IMR-90 (cell line): Measurements from ENCODE around the gene TEF. TPM values are rescaled to one million over a fixed set of nuclear protein-coding genes. Genes with fewer than 3 reads are reported as not detected.

Experiments used
- CEBPB ChIP-seq: IDR thresholded peaks from 2 replicates; pipeline ENCODE4 v1.6.1; 2012; ENCODE audit warnings: low read depth, low read length, improper control_type of control experiment
- MAFK ChIP-seq: IDR thresholded peaks from 2 replicates; pipeline ENCODE4 v1.6.1; 2012; ENCODE audit warnings: low read depth, low read length, improper control_type of control experiment
- RAD21 ChIP-seq: IDR thresholded peaks from 2 replicates; pipeline ENCODE4 v1.6.1; 2012; ENCODE audit warnings: low read length, improper control_type of control experiment
- polyA plus RNA-seq, 3 experiments: library from polyadenylated mRNA; depleted of rRNA; stranded (reverse); fragments of >200 nt; gene quantifications; 2 replicates each; pipeline ENCODE4 v1.2.3, GENCODE V29; 2012; ENCODE audit warnings: low replicate concordance in 1 of 3
- total RNA-seq: library from RNA; depleted of rRNA; stranded (reverse); fragments of >200 nt; gene quantifications from 2 replicates; pipeline ENCODE4 v1.2.3, GENCODE V29; 2012
- TF ChIP-seq, protein P1 (sequence below): fragments of 150-350 bp; IDR thresholded peaks from 2 replicates; pipeline ENCODE4 v1.6.1; 2017; ENCODE audit warnings: mild to moderate bottlenecking, antibody characterized with exemption, low read length, low read depth

The TEF gene
- total and polyA plus RNA-seq, 2 of the 4 experiments (the other 2 are of a cell fraction) = 5.6 to 11.6 TPM

DNA sequence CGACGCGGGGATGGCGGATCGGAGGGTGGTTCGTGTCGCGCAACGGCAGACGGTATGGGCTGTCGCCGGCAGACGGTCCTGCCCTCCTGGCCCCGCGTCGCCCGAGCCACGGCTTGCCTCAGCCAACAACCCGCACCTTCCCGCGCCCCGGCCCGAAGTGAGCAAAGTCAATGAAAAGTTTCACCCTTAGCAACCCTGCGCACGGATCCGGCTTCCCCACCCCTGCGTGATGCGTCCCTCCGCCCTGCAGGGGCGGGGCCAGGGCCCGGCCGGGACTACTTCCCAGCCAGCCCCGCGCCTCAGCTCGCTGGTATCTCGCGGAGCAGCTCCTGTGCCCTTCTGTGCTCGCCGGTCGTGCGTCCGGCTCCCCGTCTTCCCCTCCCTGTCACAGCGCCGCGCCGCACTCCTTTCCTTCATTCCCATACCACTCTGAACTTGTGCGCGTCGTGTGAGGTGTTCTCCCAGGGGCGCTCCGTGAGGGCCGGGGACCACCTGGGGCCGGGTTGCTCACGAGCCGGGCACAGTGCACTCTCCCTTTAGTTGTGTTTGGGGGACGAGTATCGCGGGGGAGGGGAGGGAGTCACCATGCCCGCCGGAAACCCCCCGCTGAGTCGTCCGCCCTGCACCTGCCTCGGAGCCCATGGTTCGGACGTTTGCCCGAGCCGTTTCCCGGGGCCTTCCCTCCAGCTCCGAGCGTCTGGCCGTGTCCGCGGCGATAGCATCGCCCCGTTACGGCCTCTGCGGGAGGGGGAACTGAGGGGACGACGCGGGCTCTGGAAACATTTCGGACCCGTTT, 65.1 kb downstream of the TEF start, which contains the start of gene TOB2 (continued):
- TF ChIP-seq, protein P1, sequence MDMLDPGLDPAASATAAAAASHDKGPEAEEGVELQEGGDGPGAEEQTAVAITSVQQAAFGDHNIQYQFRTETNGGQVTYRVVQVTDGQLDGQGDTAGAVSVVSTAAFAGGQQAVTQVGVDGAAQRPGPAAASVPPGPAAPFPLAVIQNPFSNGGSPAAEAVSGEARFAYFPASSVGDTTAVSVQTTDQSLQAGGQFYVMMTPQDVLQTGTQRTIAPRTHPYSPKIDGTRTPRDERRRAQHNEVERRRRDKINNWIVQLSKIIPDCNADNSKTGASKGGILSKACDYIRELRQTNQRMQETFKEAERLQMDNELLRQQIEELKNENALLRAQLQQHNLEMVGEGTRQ = peak; percentile 27; the same call in 1 of the 2 replicates
- no peak for TF ChIP-seq MAFK
- TF ChIP-seq CEBPB = no peak
- TF ChIP-seq RAD21 = peak; percentile 29; the same call in 1 of the 2 replicates
